DND-41 (cell line): ENCODE results near the gene ADAMTS16.

Experiments used
- ATAC-seq: fragments of 200-7000 bp; cut with Tn5 transposase; 3 replicates; pipeline ENCODE4 v1.9.1; 2021; ENCODE audit warnings: low read depth; ENCODE audit not compliant: insufficient read depth
- DNase-seq: peaks from one replicate; pipeline ENCODE4 v3.0.0-alpha.2; 2020
- H2AFZ ChIP-seq: 2 replicates; pipeline ENCODE4 v1.6.0; 2012; ENCODE audit warnings: low read depth, low read length
- H3K27ac ChIP-seq: 2 replicates; pipeline ENCODE4 v1.5.1; 2012; ENCODE audit warnings: low read length, inconsistent platforms
- H3K27me3 ChIP-seq: fragments of 200-600 bp; sonication (generic); 2 replicates; pipeline ENCODE4 v1.6.0; 2012; ENCODE audit warnings: low read length, mild to moderate bottlenecking, inconsistent platforms; ENCODE audit not compliant: insufficient read depth, poor library complexity
- H3K36me3 ChIP-seq: 2 replicates; pipeline ENCODE4 v1.5.1; 2012; ENCODE audit warnings: low read length, inconsistent platforms; ENCODE audit not compliant: insufficient read depth
- H3K4me1 ChIP-seq: 2 replicates; pipeline ENCODE4 v1.5.1; 2012; ENCODE audit warnings: mild to moderate bottlenecking, low read length; ENCODE audit not compliant: insufficient read depth
- H3K4me2 ChIP-seq: 2 replicates; pipeline ENCODE4 v1.6.0; 2012; ENCODE audit warnings: mild to moderate bottlenecking, moderate library complexity, low read length, inconsistent platforms; ENCODE audit not compliant: insufficient read depth
- H3K4me3 ChIP-seq, 2 experiments: fragments of 200-600 bp in 1 of 2; shearing (Covaris generic) in 1 of 2; 2 replicates each; pipeline ENCODE4 v1.5.1; 2012 to 2016; ENCODE audit warnings: inconsistent platforms in 2 of 2, low read length in 2 of 2, mild to moderate bottlenecking in 2 of 2, low read depth in 1 of 2, moderate library complexity in 1 of 2
- H3K79me2 ChIP-seq: 2 replicates; pipeline ENCODE4 v1.6.0; 2012; ENCODE audit warnings: low read length, inconsistent platforms; ENCODE audit not compliant: insufficient read depth
- H3K9ac ChIP-seq: 2 replicates; pipeline ENCODE4 v1.6.0; 2012; ENCODE audit warnings: low read depth, mild to moderate bottlenecking, inconsistent platforms, low read length, moderate library complexity
- H3K9me3 ChIP-seq: 2 replicates; pipeline ENCODE4 v1.5.1; 2012; ENCODE audit warnings: low read length, moderate library complexity, mild to moderate bottlenecking, inconsistent platforms; ENCODE audit not compliant: insufficient read depth, severe bottlenecking
- H4K20me1 ChIP-seq: 2 replicates; pipeline ENCODE4 v1.6.0; 2012; ENCODE audit warnings: low read length; ENCODE audit not compliant: insufficient read depth
- EZH2 ChIP-seq: IDR thresholded peaks from 3 replicates; pipeline ENCODE4 v1.6.1; 2012; ENCODE audit warnings: borderline replicate concordance, low read depth, mild to moderate bottlenecking, moderate library complexity, low read length, inconsistent platforms; ENCODE audit not compliant: severe bottlenecking
- TF ChIP-seq, protein P1 (sequence below): IDR thresholded peaks from 2 replicates; pipeline ENCODE4 v1.5.1; 2012; ENCODE audit warnings: borderline replicate concordance, low read length, moderate library complexity, mild to moderate bottlenecking; ENCODE audit not compliant: poor library complexity, severe bottlenecking; ENCODE audit errors: extremely low read depth

Gene ADAMTS16

GRCh38 chr5:5144441-5144840 is 4.3 kb downstream of the ADAMTS16 start:
- no peaks in the 10 kb centered on the region for H4K20me1 ChIP-seq
- no peak for ATAC-seq
- H3K27me3 ChIP-seq = peaks cover 2% of the 10 kb centered on the region
- H3K9me3 ChIP-seq = no peaks in the 10 kb centered on the region
- H3K4me3 ChIP-seq = no peak overlapping the region
- H3K4me2 ChIP-seq = no peak overlapping the region
- no peaks in the 10 kb centered on the region for H3K79me2 ChIP-seq
- H2AFZ ChIP-seq = no peak overlapping the region
- TF ChIP-seq, protein P1, sequence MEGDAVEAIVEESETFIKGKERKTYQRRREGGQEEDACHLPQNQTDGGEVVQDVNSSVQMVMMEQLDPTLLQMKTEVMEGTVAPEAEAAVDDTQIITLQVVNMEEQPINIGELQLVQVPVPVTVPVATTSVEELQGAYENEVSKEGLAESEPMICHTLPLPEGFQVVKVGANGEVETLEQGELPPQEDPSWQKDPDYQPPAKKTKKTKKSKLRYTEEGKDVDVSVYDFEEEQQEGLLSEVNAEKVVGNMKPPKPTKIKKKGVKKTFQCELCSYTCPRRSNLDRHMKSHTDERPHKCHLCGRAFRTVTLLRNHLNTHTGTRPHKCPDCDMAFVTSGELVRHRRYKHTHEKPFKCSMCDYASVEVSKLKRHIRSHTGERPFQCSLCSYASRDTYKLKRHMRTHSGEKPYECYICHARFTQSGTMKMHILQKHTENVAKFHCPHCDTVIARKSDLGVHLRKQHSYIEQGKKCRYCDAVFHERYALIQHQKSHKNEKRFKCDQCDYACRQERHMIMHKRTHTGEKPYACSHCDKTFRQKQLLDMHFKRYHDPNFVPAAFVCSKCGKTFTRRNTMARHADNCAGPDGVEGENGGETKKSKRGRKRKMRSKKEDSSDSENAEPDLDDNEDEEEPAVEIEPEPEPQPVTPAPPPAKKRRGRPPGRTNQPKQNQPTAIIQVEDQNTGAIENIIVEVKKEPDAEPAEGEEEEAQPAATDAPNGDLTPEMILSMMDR = no peak
- TF ChIP-seq EZH2 = no peak
- no peaks in the 10 kb centered on the region for H3K36me3 ChIP-seq
- DNase-seq = no peak
- no peaks in the 10 kb centered on the region for H3K4me1 ChIP-seq
- no peak overlapping the region for H3K27ac ChIP-seq
- H3K9ac ChIP-seq = no peak overlapping the region

GRCh38 chr5:5145651-5146529 is 5.8 kb downstream of the ADAMTS16 start:
- Histone ChIP-seq H3K27ac (no peak overlapping the region), H3K36me3 (no peaks in the 10 kb centered on the region)

GRCh38 chr5:5146530-5147160 is 6.5 kb downstream of the ADAMTS16 start:
- H3K9ac ChIP-seq = no peak overlapping the region
- no peak overlapping the region for H3K4me2 ChIP-seq
- TF ChIP-seq, protein P1 = no peak
- no peak for TF ChIP-seq EZH2
- H3K27ac ChIP-seq = no peak overlapping the region
- H3K4me3 ChIP-seq = no peak overlapping the region
- no peaks in the 10 kb centered on the region for H4K20me1 ChIP-seq
- DNase-seq = no peak
- no peaks in the 10 kb centered on the region for H3K9me3 ChIP-seq
- no peak overlapping the region for H2AFZ ChIP-seq
- no peaks in the 10 kb centered on the region for H3K36me3 ChIP-seq
- peaks cover 2% of the 10 kb centered on the region for H3K27me3 ChIP-seq
- no peaks in the 10 kb centered on the region for H3K4me1 ChIP-seq
- no peaks in the 10 kb centered on the region for H3K79me2 ChIP-seq
- no peak for ATAC-seq

More at GRCh38 chr5:5145651-5146529, 5.8 kb downstream of the ADAMTS16 start:
- H3K4me3 ChIP-seq = no peak overlapping the region
- H2AFZ ChIP-seq = no peak overlapping the region
- H3K27me3 ChIP-seq = peaks cover 2% of the 10 kb centered on the region
- H3K9ac ChIP-seq = no peak overlapping the region
- TF ChIP-seq EZH2 = no peak
- TF ChIP-seq, protein P1 = no peak
- no peak overlapping the region for H3K4me2 ChIP-seq
- ATAC-seq (no peak), DNase-seq (no peak)
- no peaks in the 10 kb centered on the region for H3K9me3 ChIP-seq
- H3K4me1 ChIP-seq = no peaks in the 10 kb centered on the region
- H4K20me1 ChIP-seq = no peaks in the 10 kb centered on the region
- H3K79me2 ChIP-seq = no peaks in the 10 kb centered on the region
